ENCODE measurements around the gene SMARCAL1. TPM values are rescaled to one million over a fixed set of nuclear protein-coding genes. Genes with fewer than 3 reads are reported as not detected.

Gene SMARCAL1
- total RNA-seq, 1 donor from 2014 or later, result 35.2 TPM

DNA sequence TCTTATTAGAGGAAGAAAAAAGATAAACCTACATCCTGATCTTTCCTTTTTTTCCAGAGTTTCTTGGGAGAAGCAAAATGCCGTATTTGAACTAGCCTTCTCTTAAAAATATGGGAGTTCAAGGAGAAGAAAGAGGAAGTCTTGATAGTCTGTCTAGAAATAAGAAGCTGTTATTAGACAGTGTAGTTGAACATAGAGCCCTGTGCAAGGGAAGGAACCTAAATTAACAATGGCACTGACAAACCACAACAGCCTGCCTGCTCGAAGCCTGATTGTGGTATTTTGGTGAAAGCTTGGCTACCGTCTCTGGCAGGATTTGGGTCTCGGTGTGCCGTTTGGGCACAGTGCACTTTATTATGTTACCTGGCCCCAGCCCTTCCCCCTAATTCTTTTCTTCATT is 17.1 kb downstream of the SMARCAL1 start:
- FAIRE-seq (no peak), DNase-seq (ENCODE audit: low read depth) (no peak)
- Histone ChIP-seq H3K27ac (ENCODE audit: low read depth, low read length) (no peak overlapping the region), H3K36me3 (ENCODE audit: insufficient read depth, low read length) (peaks cover 36% of the 10 kb centered on the region), H3K27me3 (ENCODE audit: insufficient read depth, low read length) (no peaks in the 10 kb centered on the region), H3K79me2 (ENCODE audit: insufficient read depth, low read length) (no peaks in the 10 kb centered on the region), H2AFZ (ENCODE audit: low read depth, low read length) (no peak overlapping the region), H3K4me3 (ENCODE audit: insufficient read depth, low read depth, low read length) (no peak overlapping the region), H3K4me2 (ENCODE audit: low read length) (no peak overlapping the region), H3K9ac (ENCODE audit: low read length) (no peak overlapping the region), H3K9me3 (ENCODE audit: insufficient read depth, low read depth, low read length) (peaks cover 9% of the 10 kb centered on the region), H3K4me1 (ENCODE audit: insufficient read depth, low read length) (peaks cover 16% of the 10 kb centered on the region), H4K20me1 (ENCODE audit: insufficient read depth, low read length) (no peaks in the 10 kb centered on the region)
- H3K4me1 Mint-ChIP-seq (ENCODE audit: low read depth, unreplicated experiment), result peaks cover 16% of the 10 kb centered on the region
- no peak for TF ChIP-seq EZH2 (IDR thresholded peaks at IDR 0.05; ENCODE audit: insufficient read depth, low read length)
- TF ChIP-seq, protein P1, sequence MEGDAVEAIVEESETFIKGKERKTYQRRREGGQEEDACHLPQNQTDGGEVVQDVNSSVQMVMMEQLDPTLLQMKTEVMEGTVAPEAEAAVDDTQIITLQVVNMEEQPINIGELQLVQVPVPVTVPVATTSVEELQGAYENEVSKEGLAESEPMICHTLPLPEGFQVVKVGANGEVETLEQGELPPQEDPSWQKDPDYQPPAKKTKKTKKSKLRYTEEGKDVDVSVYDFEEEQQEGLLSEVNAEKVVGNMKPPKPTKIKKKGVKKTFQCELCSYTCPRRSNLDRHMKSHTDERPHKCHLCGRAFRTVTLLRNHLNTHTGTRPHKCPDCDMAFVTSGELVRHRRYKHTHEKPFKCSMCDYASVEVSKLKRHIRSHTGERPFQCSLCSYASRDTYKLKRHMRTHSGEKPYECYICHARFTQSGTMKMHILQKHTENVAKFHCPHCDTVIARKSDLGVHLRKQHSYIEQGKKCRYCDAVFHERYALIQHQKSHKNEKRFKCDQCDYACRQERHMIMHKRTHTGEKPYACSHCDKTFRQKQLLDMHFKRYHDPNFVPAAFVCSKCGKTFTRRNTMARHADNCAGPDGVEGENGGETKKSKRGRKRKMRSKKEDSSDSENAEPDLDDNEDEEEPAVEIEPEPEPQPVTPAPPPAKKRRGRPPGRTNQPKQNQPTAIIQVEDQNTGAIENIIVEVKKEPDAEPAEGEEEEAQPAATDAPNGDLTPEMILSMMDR (IDR thresholded peaks at IDR 0.05; ENCODE audit: insufficient read depth, low read depth, low read length), result no peak
- no peak overlapping the region for H3K4me3 Mint-ChIP-seq (ENCODE audit: unreplicated experiment)
- H3K36me3 Mint-ChIP-seq (ENCODE audit: low read depth, unreplicated experiment), result peaks cover 33% of the 10 kb centered on the region
- H3K9me3 Mint-ChIP-seq (ENCODE audit: unreplicated experiment), result no peaks in the 10 kb centered on the region
- no peaks in the 10 kb centered on the region for H3K27me3 Mint-ChIP-seq (ENCODE audit: low read depth, unreplicated experiment)
- H3K27ac Mint-ChIP-seq (ENCODE audit: unreplicated experiment), result no peak overlapping the region

GRCh38 chr2:216430811-216431530 is 18.7 kb downstream of the SMARCAL1 start:
- Histone ChIP-seq H3K27me3 (ENCODE audit: insufficient read depth, low read length) (no peaks in the 10 kb centered on the region), H3K27ac (ENCODE audit: low read depth, low read length) (no peak overlapping the region), H3K79me2 (ENCODE audit: insufficient read depth, low read length) (no peaks in the 10 kb centered on the region), H4K20me1 (ENCODE audit: insufficient read depth, low read length) (no peaks in the 10 kb centered on the region), H3K9me3 (ENCODE audit: insufficient read depth, low read depth, low read length) (no peaks in the 10 kb centered on the region), H3K4me1 (ENCODE audit: insufficient read depth, low read length) (peaks cover 10% of the 10 kb centered on the region), H3K4me2 (ENCODE audit: low read length) (no peak overlapping the region), H3K9ac (ENCODE audit: low read length) (no peak overlapping the region), H3K36me3 (ENCODE audit: insufficient read depth, low read length) (peaks cover 34% of the 10 kb centered on the region), H2AFZ (ENCODE audit: low read depth, low read length) (no peak overlapping the region), H3K4me3 (ENCODE audit: insufficient read depth, low read depth, low read length) (no peak overlapping the region)
- no peak overlapping the region for H3K27ac Mint-ChIP-seq (ENCODE audit: unreplicated experiment)
- peak overlapping the region; percentile 6 for H3K4me3 Mint-ChIP-seq (ENCODE audit: unreplicated experiment)
- FAIRE-seq (no peak), DNase-seq (ENCODE audit: low read depth) (no peak)
- peaks cover 30% of the 10 kb centered on the region for H3K36me3 Mint-ChIP-seq (ENCODE audit: low read depth, unreplicated experiment)
- TF ChIP-seq EZH2 (IDR thresholded peaks at IDR 0.05; ENCODE audit: insufficient read depth, low read length), result no peak
- TF ChIP-seq, protein P1 (IDR thresholded peaks at IDR 0.05; ENCODE audit: insufficient read depth, low read depth, low read length), result no peak
- H3K27me3 Mint-ChIP-seq (ENCODE audit: low read depth, unreplicated experiment), result no peaks in the 10 kb centered on the region
- peaks cover 13% of the 10 kb centered on the region for H3K4me1 Mint-ChIP-seq (ENCODE audit: low read depth, unreplicated experiment)
- H3K9me3 Mint-ChIP-seq (ENCODE audit: unreplicated experiment), result no peaks in the 10 kb centered on the region

DNA sequence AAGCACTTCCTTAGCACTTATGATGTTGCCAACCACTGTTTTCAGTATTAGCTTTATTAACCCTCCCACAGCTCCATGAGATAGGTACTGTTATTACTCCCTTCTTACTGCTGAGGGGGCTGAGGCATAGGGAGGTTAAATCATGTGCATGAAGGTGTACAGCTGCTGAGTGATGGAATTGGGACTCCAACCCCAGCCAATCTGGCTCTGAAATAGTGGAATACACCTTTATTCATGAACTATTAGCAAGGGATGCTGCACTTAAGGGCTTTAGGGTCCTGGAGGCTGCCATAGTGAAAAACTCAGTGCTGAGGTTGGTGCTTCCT is 19.2 kb downstream of the SMARCAL1 start:
- Mint-ChIP-seq H3K36me3 (ENCODE audit: low read depth, unreplicated experiment) (peaks cover 32% of the 10 kb centered on the region), H3K4me3 (ENCODE audit: unreplicated experiment) (peak overlapping the region; percentile 6), H3K9me3 (ENCODE audit: unreplicated experiment) (no peaks in the 10 kb centered on the region), H3K27ac (ENCODE audit: unreplicated experiment) (no peak overlapping the region), H3K4me1 (ENCODE audit: low read depth, unreplicated experiment) (peaks cover 10% of the 10 kb centered on the region), H3K27me3 (ENCODE audit: low read depth, unreplicated experiment) (no peaks in the 10 kb centered on the region)
- Histone ChIP-seq H3K4me1 (ENCODE audit: insufficient read depth, low read length) (peaks cover 5% of the 10 kb centered on the region), H3K9ac (ENCODE audit: low read length) (no peak overlapping the region), H3K4me3 (ENCODE audit: insufficient read depth, low read depth, low read length) (no peak overlapping the region), H3K4me2 (ENCODE audit: low read length) (no peak overlapping the region), H3K9me3 (ENCODE audit: insufficient read depth, low read depth, low read length) (no peaks in the 10 kb centered on the region), H3K79me2 (ENCODE audit: insufficient read depth, low read length) (no peaks in the 10 kb centered on the region), H3K27ac (ENCODE audit: low read depth, low read length) (no peak overlapping the region), H2AFZ (ENCODE audit: low read depth, low read length) (no peak overlapping the region), H4K20me1 (ENCODE audit: insufficient read depth, low read length) (no peaks in the 10 kb centered on the region), H3K36me3 (ENCODE audit: insufficient read depth, low read length) (peaks cover 34% of the 10 kb centered on the region), H3K27me3 (ENCODE audit: insufficient read depth, low read length) (no peaks in the 10 kb centered on the region)
- FAIRE-seq, result no peak
- no peak for DNase-seq (ENCODE audit: low read depth)
- no peak for TF ChIP-seq EZH2 (IDR thresholded peaks at IDR 0.05; ENCODE audit: insufficient read depth, low read length)
- TF ChIP-seq, protein P1 (IDR thresholded peaks at IDR 0.05; ENCODE audit: insufficient read depth, low read depth, low read length), result no peak

Measured in astrocyte (in vitro differentiated cells and primary cell).